ENCODE measurements around the gene STK11.

- peak in 1 of 5 experiments; percentile 9 for TF ChIP-seq CTCF (IDR thresholded peaks at IDR 0.05)
- peak; percentile 89 to 91 for TF ChIP-seq POLR2A (IDR thresholded peaks at IDR 0.05)
- peak in 1 of 2 donors; percentile 95 for TF ChIP-seq EP300 (IDR thresholded peaks at IDR 0.05)
Observed at GRCh38 chr19:1249298-1249989, 43.9 kb downstream of the STK11 start.
